ENCODE results near the gene DARS1. TPM values are rescaled to one million over a fixed set of nuclear protein-coding genes. Genes with fewer than 3 reads are reported as not detected.
A peak's percentile ranks its signal among the peaks of the same experiment; 100 is the strongest.
"Not testable (repeated sequence)": the region's sequence is repeated elsewhere in the genome, so short reads cannot be mapped to it uniquely, and the experiment has no call there.

DARS1 gene
- total RNA-seq, 1 donor from 2014 or later = 113 TPM

DNA sequence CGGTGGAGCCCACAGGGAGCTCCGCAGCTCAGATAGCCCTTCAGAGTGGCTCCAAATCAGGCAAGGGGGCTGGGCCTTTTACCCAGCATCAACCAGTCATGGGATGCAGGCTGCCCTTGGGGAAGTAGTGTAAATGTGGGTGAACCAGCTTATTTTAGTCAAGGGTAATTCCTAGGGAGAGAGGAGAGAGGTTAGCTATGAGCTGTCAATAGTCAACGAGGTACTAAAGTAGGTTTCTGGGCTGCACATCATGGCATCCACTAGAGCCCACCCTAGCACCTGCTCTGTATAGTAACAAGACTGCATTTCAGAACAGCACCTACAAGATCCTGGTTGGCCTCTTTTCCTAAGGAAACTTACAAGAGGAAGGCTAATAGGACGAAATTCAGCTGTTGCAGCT is 99.7 kb downstream of the DARS1 start:
- DNase-seq (ENCODE audit: low spot score) = no peak

- DNase-seq (ENCODE audit: low spot score) = no peak
Measured at GRCh38 chr2:135882415-135882814, 103.0 kb downstream of the DARS1 start.

DNA sequence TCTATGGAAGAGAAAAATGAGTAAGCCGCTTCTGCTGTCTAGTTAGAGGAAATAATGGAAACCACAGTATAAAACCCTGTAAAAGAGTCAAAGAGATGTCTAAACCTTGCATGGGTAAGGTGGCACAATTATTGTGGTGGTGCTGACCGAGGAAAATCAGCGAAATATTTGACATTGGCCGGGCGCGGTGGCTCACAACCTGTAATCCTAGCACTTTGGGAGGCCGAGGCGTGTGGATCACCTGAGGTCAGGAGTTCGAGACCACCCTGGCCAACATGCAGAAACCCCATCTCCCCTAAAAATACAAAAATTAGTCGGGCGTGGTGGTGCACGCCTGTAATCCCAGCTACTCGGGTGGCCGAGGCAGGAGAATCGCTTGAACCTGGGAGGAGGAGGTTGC is 108.7 kb downstream of the DARS1 start:
- not testable (repeated sequence) for DNase-seq (ENCODE audit: low spot score)

- DNase-seq (ENCODE audit: low spot score) = peak; percentile 100
Measured at GRCh38 chr2:135876066-135876711, 109.2 kb downstream of the DARS1 start, which contains the start of gene MCM6. Gene MCM6, minus strand, starts transcription at chr2:135876443. Its CDS starts 78 bp downstream, at chr2:135876365.

DNA sequence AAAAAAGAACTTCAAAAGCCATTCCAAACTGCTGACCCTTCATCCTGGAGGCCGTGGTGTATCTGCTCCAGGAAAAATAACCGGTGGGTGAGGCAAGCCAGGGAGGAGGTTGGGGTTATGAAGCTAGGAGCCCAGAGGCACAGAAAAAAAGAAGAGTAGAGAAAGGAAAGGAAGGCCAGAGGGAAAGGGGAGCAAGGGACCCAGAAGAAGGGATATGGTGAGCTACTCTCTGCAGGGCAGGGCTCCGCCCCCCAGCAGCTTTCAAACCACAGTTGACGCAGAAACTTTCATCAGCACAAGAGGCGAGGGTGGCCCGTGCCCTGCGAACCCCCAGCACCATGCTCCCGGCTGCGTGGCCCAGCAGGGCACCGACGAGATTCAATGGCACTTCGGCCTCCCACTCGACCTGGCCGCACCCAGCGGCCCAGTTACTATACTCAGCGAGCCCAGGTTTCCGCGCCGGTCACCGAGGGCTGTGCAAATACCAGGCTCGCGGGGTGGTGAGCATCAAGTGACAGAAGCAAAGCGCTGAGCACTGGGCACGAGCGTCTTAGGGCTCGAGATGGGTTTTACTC is 109.8 kb downstream of the DARS1 start:
- peak; percentile 36 for DNase-seq (ENCODE audit: low spot score)

DNA sequence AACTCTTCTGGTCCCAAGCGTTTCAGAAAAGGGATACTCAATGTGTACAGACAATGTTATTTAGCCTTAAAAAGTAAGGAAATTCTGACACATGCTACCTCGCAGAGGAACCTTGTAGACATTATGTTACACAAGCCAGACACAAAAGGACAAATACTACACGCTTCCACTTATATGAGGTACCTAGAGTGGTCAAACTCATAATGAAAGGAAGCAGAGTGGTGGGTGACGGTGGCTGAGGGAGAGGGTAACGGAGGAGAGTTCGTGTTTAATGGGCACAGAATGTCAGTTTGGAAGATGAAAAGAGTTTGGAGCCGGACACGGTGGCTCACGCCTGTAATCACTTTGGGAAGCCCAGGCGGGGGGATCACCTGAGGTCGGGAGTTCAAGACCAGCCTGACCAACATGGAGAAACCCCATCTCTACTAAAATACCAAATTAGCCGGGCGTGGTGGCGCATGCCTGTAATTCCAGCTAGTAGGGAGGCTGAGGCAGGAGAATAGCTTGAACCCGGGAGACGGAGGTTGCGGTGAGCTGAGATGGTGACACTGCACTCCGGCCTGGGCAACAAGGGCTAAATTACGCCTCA is 110.6 kb downstream of the DARS1 start:
- DNase-seq (ENCODE audit: low spot score) = no peak

DNA sequence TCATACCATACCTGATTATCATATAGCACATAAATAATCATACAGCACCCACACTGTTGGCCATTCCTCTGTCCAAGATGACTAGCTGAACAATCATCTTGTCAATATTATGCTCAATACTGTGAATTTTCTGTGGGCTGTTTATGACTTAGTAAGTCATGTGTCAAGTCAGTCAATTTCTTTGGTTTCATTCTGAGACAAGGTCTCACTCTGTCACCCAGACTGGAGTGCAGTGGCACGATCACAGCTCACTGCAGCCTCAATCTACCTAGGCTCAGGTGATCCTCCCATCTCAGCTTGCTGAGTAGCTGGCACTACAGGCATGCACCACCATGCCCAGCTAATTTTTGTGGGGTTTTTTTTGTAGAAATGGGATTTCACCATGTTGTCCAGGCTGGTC is 114.9 kb downstream of the DARS1 start:
- no peak for DNase-seq (ENCODE audit: low spot score)

DNA sequence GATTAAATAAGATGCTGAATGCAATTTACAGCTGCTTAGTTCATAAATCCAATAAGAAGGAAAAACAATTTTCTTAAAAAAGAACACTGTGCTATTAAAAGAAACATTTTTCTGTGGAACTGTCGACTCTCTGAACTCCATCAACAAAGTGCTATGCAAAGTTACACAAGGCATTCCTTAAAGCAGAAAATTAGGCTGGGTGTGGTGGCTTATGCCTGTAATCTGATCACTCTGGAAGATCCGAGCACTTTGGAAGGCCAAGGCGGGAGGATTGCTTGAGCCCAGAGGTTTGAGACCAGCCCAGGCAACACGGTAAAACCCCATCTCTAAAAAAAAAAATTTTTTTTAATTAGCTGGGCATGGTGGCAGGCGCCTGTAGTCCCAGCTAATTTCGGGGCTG is 122.2 kb downstream of the DARS1 start:
- DNase-seq (ENCODE audit: low spot score) = no peak

- no peak for DNase-seq (ENCODE audit: low spot score)
Measured at GRCh38 chr2:135862718-135863117, 122.7 kb downstream of the DARS1 start.

Other genes with a start within 250 kb of the DARS1 start
- 153 TPM for gene UBXN4, start 243.8 kb downstream of the DARS1 start, total RNA-seq (ENCODE audit: insufficient read depth, low replicate concordance)
- 1.7 TPM for gene LCT, start 148.4 kb downstream of the DARS1 start, total RNA-seq (ENCODE audit: insufficient read depth, low replicate concordance)
- gene MCM6, start 109.2 kb downstream of the DARS1 start, total RNA-seq (ENCODE audit: insufficient read depth, low replicate concordance) = 11.8 TPM
- gene CXCR4, start 132.5 kb upstream of the DARS1 start, total RNA-seq (ENCODE audit: insufficient read depth, low replicate concordance) = 7.5 TPM

Measured in umbilical cord (tissue), 2 donors.